Ovary (tissue), 9 donors: Measurements from ENCODE around the gene SH2B3. TPM values are rescaled to one million over a fixed set of nuclear protein-coding genes. Genes with fewer than 3 reads are reported as not detected.
"Not testable (repeated sequence)": the region's sequence is repeated elsewhere in the genome, so short reads cannot be mapped to it uniquely, and the experiment has no call there.

Experiments
- DNase-seq, 5 donors: peaks; one replicate each; pipeline ENCODE4 v3.0.0-alpha.2; 2019 to 2020
- H3K27ac ChIP-seq, 2 donors: fragments of 200-600 bp; one replicate each; pipeline versions ENCODE4 v1.5.1 to v1.8.0; 2019 to 2022
- H3K27me3 ChIP-seq: fragments of 200-600 bp; one replicate; pipeline ENCODE4 v1.8.0; 2022
- H3K36me3 ChIP-seq: fragments of 200-600 bp; sonication (generic); one replicate; pipeline ENCODE4 v1.5.1; 2019
- H3K4me1 ChIP-seq: one replicate; pipeline ENCODE4 v1.8.1; 2013; ENCODE audit warnings: mild to moderate bottlenecking, moderate library complexity; ENCODE audit not compliant: insufficient read depth
- H3K4me3 ChIP-seq: fragments of 200-600 bp; sonication (generic); one replicate; pipeline ENCODE4 v1.5.1; 2017
- H3K9me3 ChIP-seq, 2 donors: fragments of 200-600 bp in 1 of 2; sonication (generic) in 1 of 2; one replicate each; pipeline versions ENCODE4 v1.5.1 to v1.8.1; 2013 to 2019; ENCODE audit warnings: mild to moderate bottlenecking in 1 of 2, moderate library complexity in 1 of 2
- CTCF ChIP-seq, 3 donors: fragments of 450-650 bp in 2 of 3; fragments of 200-600 bp in 1 of 3; IDR thresholded peaks; one replicate each; pipeline versions ENCODE4 v1.5.1 to v1.8.0; 2016 to 2022; ENCODE audit warnings: antibody characterized with exemption in 3 of 3, mild to moderate bottlenecking in 1 of 3
- EP300 ChIP-seq: sonication (generic); formaldehyde crosslinking; IDR thresholded peaks from one replicate; pipeline ENCODE4 v1.6.1; 2017; ENCODE audit warnings: antibody characterized with exemption
- POLR2A ChIP-seq: fragments of 450-650 bp; IDR thresholded peaks from one replicate; pipeline ENCODE4 v1.6.1; 2017; ENCODE audit warnings: antibody characterized with exemption, mild to moderate bottlenecking, moderate library complexity
- WGBS, 3 donors: extraction: QIAGEN DNeasy Blood & Tissue Kit in 1 of 3; methylation state at CpG; one replicate each; pipeline versions ENCODE4 v1.1.5 to v1.1.7; 2013 to 2017; 5-methylcytosine and 5-hydroxymethylcytosine counted together
- intact Hi-C, 4 donors: fragments of 100-400 bp; cut with DNase I; formaldehyde crosslinking; loops; one replicate each; pipeline versions ENCODE4 v1.11.0 to v1.15.1; 2022 to 2023
- polyA plus RNA-seq, 2 donors: library from polyadenylated mRNA; stranded (reverse); fragments of 200-250 nt in 1 of 2; fragments of 350-450 nt in 1 of 2; fragmentation: Illumina TruSeq in 1 of 2; extraction: RNeasy Lipid Tissue Mini Kit (QIAGEN cat#74804) in 1 of 2; gene quantifications; one replicate each; pipeline ENCODE4 v1.2.3, GENCODE V29; 2013 to 2014
- total RNA-seq, 7 donors: library from RNA; depleted of rRNA in 2 of 7; stranded (reverse); fragments of >200 nt in 2 of 7; fragmentation: NEBNext Ultra II Directional in 3 of 7; extraction: Animal tissue kit (Norgen Biotek cat#: 25700) in 3 of 7; gene quantifications; one replicate each; pipeline versions ENCODE4 v1.1.0 to v1.2.4, GENCODE V29; 2016 to 2023
- donor health status: DM: no; HTN: no; CAD: no; lungs with moderate emphysema.
- donor health status: DM: no; HTN: no; CAD: no.
- donor health status: Bipolar disorder and iron deficiency.
- donor health status: DM: yes; HTN: yes; CAD: no.
- donor health status: DM: no; HTN: no; CAD: no.
- donor health status: DM: yes; HTN: yes; CAD: no.

SH2B3 gene
- total and polyA plus RNA-seq, 9 donors, result 7.2 to 24.0 (median 14.3) TPM

- 85 to 92% (median 88%) methylated on average over 6 of the region's 6 CpGs for WGBS, 3 donors
- H3K4me1 ChIP-seq, result no peaks in the 10 kb centered on the region
- H3K4me3 ChIP-seq, result no peak overlapping the region
- no peaks in the 10 kb centered on the region for H3K9me3 ChIP-seq
- DNase-seq, result no peak
- no peaks in the 10 kb centered on the region for H3K27me3 ChIP-seq
- no peak for TF ChIP-seq EP300
- no peak for TF ChIP-seq POLR2A
- TF ChIP-seq CTCF (IDR thresholded peaks at IDR 0.05), result no peak
- H3K27ac ChIP-seq, result no peak overlapping the region
- intact Hi-C loops, result no loop called here
- no peaks in the 10 kb centered on the region for H3K36me3 ChIP-seq
These were observed 52.9 kb downstream of the SH2B3 start for GRCh38 chr12:111458546-111459172.

- WGBS, 3 donors, result 96 to 97% (median 96%) methylated on average over 11 of the region's 11 CpGs
- H3K27ac ChIP-seq, intact Hi-C loops, H3K4me3 ChIP-seq, H3K36me3 ChIP-seq, H3K27me3 ChIP-seq, H3K4me1 ChIP-seq, DNase-seq, H3K9me3 ChIP-seq: not testable (repeated sequence)
These were observed 54.4 kb downstream of the SH2B3 start for GRCh38 chr12:111460111-111460510.

GRCh38 chr12:111462210-111462769, 56.6 kb downstream of the SH2B3 start:
- DNase-seq, result no peak
- Histone ChIP-seq H3K27ac (no peak overlapping the region), H3K9me3 (no peaks in the 10 kb centered on the region), H3K4me3 (no peak overlapping the region), H3K36me3 (no peaks in the 10 kb centered on the region), H3K27me3 (no peaks in the 10 kb centered on the region), H3K4me1 (no peaks in the 10 kb centered on the region)
- intact Hi-C loops, result no loop called here
- TF ChIP-seq POLR2A (no peak), CTCF (IDR thresholded peaks at IDR 0.05) (no peak), EP300 (no peak)

- no peak overlapping the region for H3K4me3 ChIP-seq
- H3K9me3 ChIP-seq, result no peaks in the 10 kb centered on the region
- no peak for DNase-seq
- no peaks in the 10 kb centered on the region for H3K4me1 ChIP-seq
- intact Hi-C loops, result no loop called here
- WGBS, 3 donors, result 75 to 80% (median 78%) methylated on average over 3 of the region's 3 CpGs
- no peaks in the 10 kb centered on the region for H3K27me3 ChIP-seq
- H3K36me3 ChIP-seq, result no peaks in the 10 kb centered on the region
- no peak for TF ChIP-seq POLR2A
- no peak for TF ChIP-seq EP300
- TF ChIP-seq CTCF (IDR thresholded peaks at IDR 0.05), result no peak
- no peak overlapping the region for H3K27ac ChIP-seq
These were observed 61.6 kb downstream of the SH2B3 start for GRCh38 chr12:111467092-111467856.

GRCh38 chr12:111467857-111468241, 62.1 kb downstream of the SH2B3 start:
- intact Hi-C loops, result no loop called here
- H3K27me3 ChIP-seq, result no peaks in the 10 kb centered on the region
- no peak overlapping the region for H3K27ac ChIP-seq
- DNase-seq, result no peak
- H3K4me3 ChIP-seq, result no peak overlapping the region
- 28 to 41% (median 30%) methylated on average over 4 of the region's 4 CpGs for WGBS, 3 donors
- no peaks in the 10 kb centered on the region for H3K9me3 ChIP-seq
- H3K36me3 ChIP-seq, result no peaks in the 10 kb centered on the region
- TF ChIP-seq EP300 (no peak), POLR2A (no peak), CTCF (IDR thresholded peaks at IDR 0.05) (no peak)
- no peaks in the 10 kb centered on the region for H3K4me1 ChIP-seq
